A549 (cell line): Measurements from ENCODE around the gene TBXA2R. TPM values are rescaled to one million over a fixed set of nuclear protein-coding genes. Genes with fewer than 3 reads are reported as not detected.
A peak's percentile ranks its signal among the peaks of the same experiment; 100 is the strongest.
"Not testable (repeated sequence)": the region's sequence is repeated elsewhere in the genome, so short reads cannot be mapped to it uniquely, and the experiment has no call there.

Source experiments
- ATAC-seq, 2 experiments: fragments of 200-7000 bp in 1 of 2; fragments of >200 bp in 1 of 2; cut with Nextera tagmentation in 1 of 2; cut with Tn5 transposase in 1 of 2; 3 replicates each; pipeline versions ENCODE4 v1.8.0 to v1.9.1; 2018 to 2020; ENCODE audit warnings: mild to moderate bottlenecking in 1 of 2, moderate library complexity in 1 of 2
- CTCF ChIA-PET: fragments of 300-600 bp; sonication (Branson Sonifier 250); formaldehyde crosslinking; extraction: SDS; loops from one replicate; lab custom pipeline; 2021; ENCODE audit warnings: antibody characterized with exemption, inconsistent platforms; lab: Yijun Ruan, JAX
- POLR2A ChIA-PET: fragments of 350-600 bp; formaldehyde crosslinking; extraction: SDS; loops from one replicate; lab custom pipeline; 2021; ENCODE audit warnings: antibody characterized with exemption, inconsistent platforms; lab: Yijun Ruan, JAX
- DNase-seq, 2 experiments: peaks; one replicate each; pipeline versions ENCODE4 v3.0.0 to v3.0.0-alpha.2; 2011 to 2016; ENCODE audit warnings: low read depth in 1 of 2, low spot score in 1 of 2
- FAIRE-seq: peaks from 2 replicates; lab custom pipeline; 2011; peaks lifted over from hg19 to GRCh38; lab: Jason Lieb, UNC
- H3K27ac ChIP-seq, 2 experiments: fragments of >200 bp; sonication (Bioruptor Twin); formaldehyde crosslinking; 3 replicates each; pipeline ENCODE4 v1.5.1; 2016 to 2017
- H3K4me1 ChIP-seq: fragments of >200 bp; sonication (Bioruptor Twin); formaldehyde crosslinking; 3 replicates; pipeline ENCODE4 v1.6.1; 2016
- H3K4me2 ChIP-seq: fragments of >200 bp; sonication (Bioruptor Twin); formaldehyde crosslinking; 3 replicates; pipeline ENCODE4 v1.6.1; 2016
- H3K4me3 ChIP-seq: fragments of >200 bp; sonication (Bioruptor Twin); formaldehyde crosslinking; 3 replicates; pipeline ENCODE4 v1.5.1; 2016
- H3K9me3 ChIP-seq: fragments of >200 bp; sonication (Bioruptor Twin); formaldehyde crosslinking; 3 replicates; pipeline ENCODE4 v1.6.1; 2016
- BCL3 ChIP-seq: fragments of >200 bp; sonication (Bioruptor Twin); formaldehyde crosslinking; IDR thresholded peaks from 3 replicates; pipeline ENCODE4 v1.6.1; 2016
- BHLHE40 ChIP-seq: IDR thresholded peaks from 2 replicates; pipeline ENCODE4 v1.6.1; 2012; ENCODE audit warnings: low read depth, low read length, inconsistent platforms
- E2F6 ChIP-seq: IDR thresholded peaks from 2 replicates; pipeline ENCODE4 v1.6.1; 2012; ENCODE audit warnings: low read depth, borderline replicate concordance
- ELK1 ChIP-seq: fragments of 150-350 bp; IDR thresholded peaks from 2 replicates; pipeline ENCODE4 v1.6.1; 2014; ENCODE audit warnings: low read depth, mild to moderate bottlenecking, low read length
- EP300 ChIP-seq, 2 experiments: fragments of >200 bp; sonication (Bioruptor Twin); formaldehyde crosslinking; IDR thresholded peaks; 2 replicates in 1 of 2; 3 replicates in 1 of 2; pipeline ENCODE4 v1.6.1; 2016 to 2017
- ESRRA ChIP-seq: fragments of 150-350 bp; IDR thresholded peaks from 2 replicates; pipeline ENCODE4 v1.6.1; 2014; ENCODE audit warnings: mild to moderate bottlenecking, low read length, borderline replicate concordance
- FOSL2 ChIP-seq, 2 experiments: fragments of 450-650 bp in 1 of 2; fragments of >200 bp in 1 of 2; sonication (Bioruptor Twin) in 1 of 2; formaldehyde crosslinking; IDR thresholded peaks; 2 replicates each; pipeline versions ENCODE4 v1.5.0 to v1.6.1; 2016 to 2020; ENCODE audit warnings: mild to moderate bottlenecking in 1 of 2, moderate library complexity in 1 of 2
- GATA3 ChIP-seq: IDR thresholded peaks from 2 replicates; pipeline ENCODE4 v1.6.1; 2012; ENCODE audit warnings: borderline replicate concordance
- HDAC2 ChIP-seq: fragments of 200-600 bp; sonication (generic); IDR thresholded peaks from 2 replicates; pipeline ENCODE4 v1.6.1; 2016
- HES2 ChIP-seq: fragments of >200 bp; sonication (Bioruptor Twin); formaldehyde crosslinking; IDR thresholded peaks from 2 replicates; pipeline ENCODE4 v1.6.1; 2016
- HEYL ChIP-seq: fragments of 250-450 bp; sonication (Bioruptor Pico); IDR thresholded peaks from 2 replicates; pipeline ENCODE4 v1.8.0; 2021; ENCODE audit warnings: mild to moderate bottlenecking, moderate library complexity
- HMGXB4 ChIP-seq: fragments of 250-450 bp; sonication (Bioruptor Pico); IDR thresholded peaks from 2 replicates; pipeline ENCODE4 v1.5.0; 2021; ENCODE audit warnings: mild to moderate bottlenecking, moderate library complexity, borderline replicate concordance
- HOXB13 ChIP-seq: fragments of 250-450 bp; sonication (Bioruptor Pico); IDR thresholded peaks from 2 replicates; pipeline ENCODE4 v1.5.0; 2020; ENCODE audit warnings: low read depth, mild to moderate bottlenecking, moderate library complexity
- JUN ChIP-seq, 2 experiments: fragments of >200 bp; sonication (Bioruptor Twin); formaldehyde crosslinking; IDR thresholded peaks; 2 replicates in 1 of 2; 3 replicates in 1 of 2; pipeline ENCODE4 v1.6.1; 2016 to 2017
- JUNB ChIP-seq: fragments of >200 bp; sonication (Bioruptor Twin); formaldehyde crosslinking; IDR thresholded peaks from 2 replicates; pipeline ENCODE4 v1.6.1; 2016
- MAX ChIP-seq: IDR thresholded peaks from 2 replicates; pipeline ENCODE4 v1.6.1; 2012
- RFX5 ChIP-seq: fragments of 450-650 bp; IDR thresholded peaks from 2 replicates; pipeline ENCODE4 v1.7.1; 2014; ENCODE audit warnings: antibody characterized with exemption, mild to moderate bottlenecking, moderate library complexity
- SMC3 ChIP-seq: fragments of >200 bp; sonication (Bioruptor Twin); formaldehyde crosslinking; IDR thresholded peaks from 3 replicates; pipeline ENCODE4 v1.6.1; 2018; ENCODE audit warnings: inconsistent platforms
- ZC3H11A ChIP-seq: fragments of 450-650 bp; IDR thresholded peaks from 2 replicates; pipeline ENCODE4 v1.6.1; 2014; ENCODE audit warnings: antibody characterized with exemption, mild to moderate bottlenecking
- ZFP36 ChIP-seq: fragments of 450-650 bp; IDR thresholded peaks from 2 replicates; pipeline ENCODE4 v1.6.1; 2014; ENCODE audit warnings: borderline replicate concordance; ENCODE audit not compliant: partially characterized antibody
- ZSCAN20 ChIP-seq: fragments of 250-450 bp; sonication (Bioruptor Pico); IDR thresholded peaks from 2 replicates; pipeline ENCODE4 v1.8.0; 2022; ENCODE audit warnings: mild to moderate bottlenecking, moderate library complexity
- WGBS: methylation state at CpG from one replicate; pipeline ENCODE4 v1.1.6; 2017; ENCODE audit errors: missing lambda C conversion rate; 5-methylcytosine and 5-hydroxymethylcytosine counted together
- polyA plus RNA-seq, 4 experiments: library from polyadenylated mRNA; depleted of rRNA in 3 of 4; stranded (reverse); fragments of >200 nt; fragmentation: RNase III in 1 of 4; extraction: RNeasy Plus Mini Kit Qiagen cat#74134 plus additional on column Dnase treatment in 1 of 4; gene quantifications; 2 replicates in 3 of 4; 3 replicates in 1 of 4; pipeline ENCODE4 v1.2.3, GENCODE V29; 2011 to 2017

Gene TBXA2R
- polyA plus RNA-seq, 2 of the 4 experiments (the other 2 are of a cell fraction) = 0.13 to 0.49 TPM

GRCh38 chr19:3572132-3572854 lies 34.4 kb downstream of the TBXA2R start:
- DNase-seq = peak; percentile 81 to 99
- FAIRE-seq = no peak
- peak; percentile 79 for TF ChIP-seq RFX5
- TF ChIP-seq BHLHE40 = no peak
- TF ChIP-seq GATA3 = no peak
- TF ChIP-seq JUN (IDR thresholded peaks at IDR 0.05) = no peak
- no peak for TF ChIP-seq HES2
- ATAC-seq = peak; percentile 91 to 93
- CTCF ChIA-PET = interaction anchor here (0.7 to 1.2 kb wide), 2 partner anchors 15 to 251 kb away, joined by 3 to 5 read pairs; partner anchors contain the start of gene MFSD12
- POLR2A ChIA-PET = no interaction called here
- Histone ChIP-seq H3K4me1 (peaks cover 22% of the 10 kb centered on the region), H3K9me3 (no peaks in the 10 kb centered on the region), H3K27ac (peak overlapping the region; percentile 79 to 94), H3K4me2 (peak overlapping the region; percentile 90), H3K4me3 (peak overlapping the region; percentile 50)
- WGBS = 18% methylated on average over 8 of the region's 48 CpGs

GRCh38 chr19:3570606-3571011 lies 36.1 kb downstream of the TBXA2R start:
- FAIRE-seq = no peak
- CTCF ChIA-PET = interaction anchor here (0.6 kb wide), 1 partner anchor 16 kb away, joined by 3 read pairs; no protein-coding TSS in a partner anchor
- Histone ChIP-seq H3K9me3 (no peaks in the 10 kb centered on the region), H3K4me1 (peaks cover 28% of the 10 kb centered on the region), H3K27ac (peak overlapping the region; percentile 43 to 94; a peak in 4 of 6 replicates), H3K4me2 (no peak overlapping the region), H3K4me3 (no peak overlapping the region)
- no peak for DNase-seq
- ATAC-seq = no peak
- WGBS = 72% methylated on average over 7 of the region's 7 CpGs
- POLR2A ChIA-PET = no interaction called here
- no peak for TF ChIP-seq HEYL (CRISPR knock-in tag)
- no peak for TF ChIP-seq SMC3
- TF ChIP-seq ELK1 = no peak
- TF ChIP-seq ESRRA = no peak
- no peak for TF ChIP-seq BCL3
- no peak for TF ChIP-seq ZFP36
- no peak for TF ChIP-seq HDAC2

GRCh38 chr19:3570042-3570441 lies 36.6 kb downstream of the TBXA2R start:
- 40% methylated on average over 11 of the region's 11 CpGs for WGBS
- DNase-seq, H3K9me3 ChIP-seq, H3K4me2 ChIP-seq, FAIRE-seq, H3K4me3 ChIP-seq, POLR2A ChIA-PET, ATAC-seq: not testable (repeated sequence)
- H3K27ac ChIP-seq = peak overlapping the region in 1 of 2 experiments; percentile 94; a peak in 2 of 6 replicates
- peaks cover 32% of the 10 kb centered on the region for H3K4me1 ChIP-seq
- CTCF ChIA-PET = interaction anchor here (1.6 kb wide), 1 partner anchor 13 kb away, joined by 4 read pairs; the partner anchor contains the start of gene MFSD12

- TF ChIP-seq HMGXB4 (CRISPR knock-in tag) (no peak), FOSL2 (IDR thresholded peaks at IDR 0.05) (peak; percentile 66), FOSL2 (CRISPR knock-in tag; IDR thresholded peaks at IDR 0.05) (peak; percentile 97), ZC3H11A (no peak), JUNB (peak; percentile 50), EP300 (IDR thresholded peaks at IDR 0.05) (peak in 1 of 2 experiments; percentile 52; a peak in 1 of 5 replicates), MAX (peak; percentile 73), ZSCAN20 (CRISPR knock-in tag) (no peak), HOXB13 (no peak), E2F6 (peak; percentile 35; the same call in 1 of the 2 replicates), GATA3 (peak; percentile 52; the same call in 1 of the 2 replicates)
- TF ChIP-seq, all 56 proteins: peak for 6
- FAIRE-seq (no peak), ATAC-seq (peak; percentile 91 to 93), DNase-seq (peak; percentile 63 to 90)
- H3K9me3 ChIP-seq = no peaks in the 10 kb centered on the region
- ChIA-PET CTCF (interaction anchor here (0.9 to 3.2 kb wide), 3 partner anchors 8 to 20 kb away, joined by 3 to 15 read pairs (median 7); no protein-coding TSS in a partner anchor), POLR2A (no interaction called here)
- peak overlapping the region; percentile 36 for H3K4me2 ChIP-seq
- peak overlapping the region; percentile 76 to 89 for H3K27ac ChIP-seq
- 3% methylated on average over 16 of the region's 19 CpGs for WGBS
- no peak overlapping the region for H3K4me3 ChIP-seq
- H3K4me1 ChIP-seq = peaks cover 44% of the 10 kb centered on the region
Measured at GRCh38 chr19:3565139-3565538, 41.5 kb downstream of the TBXA2R start.
